ENCODE results near the gene ROR1. TPM values are rescaled to one million over a fixed set of nuclear protein-coding genes. Genes with fewer than 3 reads are reported as not detected.
"Not testable (repeated sequence)": the region's sequence is repeated elsewhere in the genome, so short reads cannot be mapped to it uniquely, and the experiment has no call there.

ROR1 gene
- total RNA-seq, 4 donors from 2014 or later: 0.73 to 2.6 (median 1.4) TPM

- Histone ChIP-seq H3K4me1 (no peaks in the 10 kb centered on the region), H3K27ac (no peak overlapping the region), H3K27me3 (no peaks in the 10 kb centered on the region), H3K9me3 (no peaks in the 10 kb centered on the region), H3K4me3 (replicated peaks in 1 of 3) (no peak overlapping the region), H3K36me3 (no peaks in the 10 kb centered on the region)
- TF ChIP-seq CTCF (IDR thresholded peaks at IDR 0.05): no peak
- no peak for TF ChIP-seq POLR2A (IDR thresholded peaks at IDR 0.05)
- DNase-seq: no peak
- intact Hi-C loops (cut with DNase I): no loop called here
- WGBS, 2 donors: 65 to 80% methylated on average over 2 of the region's 2 CpGs
Measured at GRCh38 chr1:63782982-63783381, 9.2 kb downstream of the ROR1 start.

GRCh38 chr1:63784083-63784482, 10.3 kb downstream of the ROR1 start:
- TF ChIP-seq CTCF (IDR thresholded peaks at IDR 0.05): no peak
- no peak for TF ChIP-seq POLR2A (IDR thresholded peaks at IDR 0.05)
- H3K27me3 ChIP-seq: no peaks in the 10 kb centered on the region
- H3K27ac ChIP-seq: no peak overlapping the region
- no peak overlapping the region for H3K4me3 ChIP-seq (replicated peaks in 1 of 3)
- intact Hi-C loops (cut with DNase I): no loop called here
- no peaks in the 10 kb centered on the region for H3K36me3 ChIP-seq
- no peaks in the 10 kb centered on the region for H3K9me3 ChIP-seq
- no peaks in the 10 kb centered on the region for H3K4me1 ChIP-seq
- DNase-seq: no peak

GRCh38 chr1:63784489-63785390, 10.9 kb downstream of the ROR1 start:
- no peaks in the 10 kb centered on the region for H3K36me3 ChIP-seq
- 89 to 90% methylated on average over 6 of the region's 6 CpGs for WGBS, 2 donors
- H3K27ac ChIP-seq: no peak overlapping the region
- no peaks in the 10 kb centered on the region for H3K27me3 ChIP-seq
- DNase-seq: no peak
- no peak for TF ChIP-seq CTCF (IDR thresholded peaks at IDR 0.05)
- no peak for TF ChIP-seq POLR2A (IDR thresholded peaks at IDR 0.05)
- H3K4me1 ChIP-seq: no peaks in the 10 kb centered on the region
- intact Hi-C loops (cut with DNase I): no loop called here
- H3K4me3 ChIP-seq (replicated peaks in 1 of 3): no peak overlapping the region
- no peaks in the 10 kb centered on the region for H3K9me3 ChIP-seq

- intact Hi-C loops (cut with DNase I); DNase-seq; H3K9me3 ChIP-seq; H3K4me1 ChIP-seq; H3K27me3 ChIP-seq; H3K27ac ChIP-seq; H3K36me3 ChIP-seq; H3K4me3 ChIP-seq (replicated peaks in 1 of 3): not testable (repeated sequence)
- WGBS, 2 donors: 95 to 96% methylated on average over 3 of the region's 3 CpGs
Measured at GRCh38 chr1:63787270-63787669, 13.5 kb downstream of the ROR1 start.

GRCh38 chr1:63787875-63788274, 14.1 kb downstream of the ROR1 start:
- Histone ChIP-seq H3K27me3 (peaks cover 5% of the 10 kb centered on the region), H3K36me3 (no peaks in the 10 kb centered on the region), H3K9me3 (no peaks in the 10 kb centered on the region), H3K4me3 (replicated peaks in 1 of 3) (no peak overlapping the region), H3K27ac (no peak overlapping the region), H3K4me1 (no peaks in the 10 kb centered on the region)
- no peak for TF ChIP-seq POLR2A (IDR thresholded peaks at IDR 0.05)
- no peak for TF ChIP-seq CTCF (IDR thresholded peaks at IDR 0.05)
- WGBS, 2 donors: 68 to 75% methylated on average over 1 of the region's 1 CpG
- intact Hi-C loops (cut with DNase I): no loop called here
- DNase-seq: no peak

Measured in thyroid gland (tissue), 4 donors.